ENCODE measurements around the gene CHST15. TPM values are rescaled to one million over a fixed set of nuclear protein-coding genes. Genes with fewer than 3 reads are reported as not detected.
A peak's percentile ranks its signal among the peaks of the same experiment; 100 is the strongest.

CHST15 gene
- total RNA-seq, 2 donors from 2014 or later = 7.5 to 14.9 TPM

DNA sequence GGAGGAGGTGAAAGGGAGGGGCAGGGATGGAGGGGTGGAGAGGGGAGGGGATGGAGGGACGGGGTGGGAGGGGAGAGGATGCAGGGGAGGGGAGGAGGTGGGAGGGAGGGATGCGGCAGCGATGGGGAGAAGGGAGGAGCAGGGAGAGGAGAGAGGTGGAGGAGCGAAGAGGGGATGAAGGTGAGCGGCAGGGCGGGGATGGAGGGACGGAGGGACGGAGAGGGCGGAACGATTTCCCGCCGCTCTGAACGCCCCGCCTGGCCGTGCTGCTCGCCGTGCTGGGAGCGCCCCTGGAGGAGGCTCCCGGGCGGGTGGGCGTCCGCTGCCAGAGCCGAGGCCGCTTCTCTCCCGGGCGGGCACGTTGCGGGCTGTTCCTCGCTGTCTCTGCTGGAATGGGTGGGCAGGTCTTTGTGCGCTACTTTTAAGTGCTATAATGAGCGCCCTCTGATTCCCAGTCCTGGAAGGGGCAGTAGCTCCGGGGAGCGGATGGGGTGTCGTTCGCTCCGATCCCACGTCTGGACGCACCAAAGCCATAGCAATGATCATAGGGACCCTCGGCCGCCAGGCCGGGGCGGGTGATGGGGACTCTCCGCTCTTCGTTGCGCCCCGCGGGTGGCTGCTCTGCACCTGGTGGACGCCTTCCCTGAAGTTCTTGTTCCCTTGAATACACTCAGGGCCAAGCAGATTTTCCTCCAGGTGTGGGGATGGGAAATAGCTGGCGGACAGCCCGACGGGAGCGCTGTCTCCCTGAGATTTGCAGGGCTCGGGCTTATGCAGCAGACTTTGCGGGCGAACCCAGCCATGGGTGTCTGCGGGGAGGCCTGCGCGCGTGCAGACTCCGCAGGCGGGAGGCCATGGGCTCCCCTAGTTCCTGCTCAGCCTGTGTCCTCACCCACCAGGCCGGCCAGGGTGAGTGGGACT, 120.7 kb downstream of the CHST15 start:
- TF ChIP-seq CTCF (conservative IDR thresholded peaks at IDR 0.05) = peak; percentile 61
- Histone ChIP-seq H3K9me3 (ENCODE audit: control insufficient read depth, low read length) (no peaks in the 10 kb centered on the region), H3K4me1 (ENCODE audit: control insufficient read depth, insufficient read depth, low read length) (no peaks in the 10 kb centered on the region), H3K27me3 (ENCODE audit: control insufficient read depth, insufficient read depth, low read length, poor library complexity, severe bottlenecking) (peaks cover 64% of the 10 kb centered on the region), H3K27ac (ENCODE audit: low read depth, low read length) (no peak overlapping the region), H3K4me3 (ENCODE audit: low read length) (peak overlapping the region; percentile 68), H3K9ac (ENCODE audit: extremely low read depth, low read length, poor library complexity, severe bottlenecking) (no peak overlapping the region), H3K36me3 (ENCODE audit: control insufficient read depth, insufficient read depth, low read length) (no peaks in the 10 kb centered on the region)
- WGBS, 2 experiments (ENCODE audit: insufficient coverage in 1 of 2, insufficient read length in 1 of 2) = 9 to 24% methylated on average over 14 to 62 of the region's 62 CpGs
- H3K9me3 Mint-ChIP-seq = no peaks in the 10 kb centered on the region
- H3K27ac Mint-ChIP-seq = no peak overlapping the region
- H3K27me3 Mint-ChIP-seq (ENCODE audit: insufficient read depth) = peaks cover 77% of the 10 kb centered on the region
- peak; percentile 85 for DNase-seq
- H3K4me1 Mint-ChIP-seq = peaks cover 3% of the 10 kb centered on the region
- H3K4me3 Mint-ChIP-seq = peak overlapping the region; percentile 52
- H3K36me3 Mint-ChIP-seq (ENCODE audit: low read depth) = no peaks in the 10 kb centered on the region

GRCh38 chr10:123970927-123971286, 122.5 kb downstream of the CHST15 start:
- Mint-ChIP-seq H3K36me3 (ENCODE audit: low read depth) (no peaks in the 10 kb centered on the region), H3K27ac (no peak overlapping the region), H3K27me3 (ENCODE audit: insufficient read depth) (peaks cover 74% of the 10 kb centered on the region), H3K4me1 (peaks cover 3% of the 10 kb centered on the region), H3K9me3 (no peaks in the 10 kb centered on the region), H3K4me3 (no peak overlapping the region)
- Histone ChIP-seq H3K36me3 (ENCODE audit: control insufficient read depth, insufficient read depth, low read length) (no peaks in the 10 kb centered on the region), H3K9ac (ENCODE audit: extremely low read depth, low read length, poor library complexity, severe bottlenecking) (no peak overlapping the region), H3K4me3 (ENCODE audit: low read length) (no peak overlapping the region), H3K4me1 (ENCODE audit: control insufficient read depth, insufficient read depth, low read length) (no peaks in the 10 kb centered on the region), H3K27ac (ENCODE audit: low read depth, low read length) (no peak overlapping the region), H3K27me3 (ENCODE audit: control insufficient read depth, insufficient read depth, low read length, poor library complexity, severe bottlenecking) (peaks cover 65% of the 10 kb centered on the region), H3K9me3 (ENCODE audit: control insufficient read depth, low read length) (no peaks in the 10 kb centered on the region)
- no peak for TF ChIP-seq CTCF (conservative IDR thresholded peaks at IDR 0.05)
- 84 to 89% methylated on average over 2 to 4 of the region's 4 CpGs for WGBS, 2 experiments (ENCODE audit: insufficient coverage in 1 of 2, insufficient read length in 1 of 2)
- DNase-seq = no peak

- no peak for TF ChIP-seq CTCF (conservative IDR thresholded peaks at IDR 0.05)
- no peaks in the 10 kb centered on the region for H3K9me3 ChIP-seq (ENCODE audit: control insufficient read depth, low read length)
- no peaks in the 10 kb centered on the region for H3K4me1 ChIP-seq (ENCODE audit: control insufficient read depth, insufficient read depth, low read length)
- Mint-ChIP-seq H3K9me3 (no peaks in the 10 kb centered on the region), H3K36me3 (ENCODE audit: low read depth) (no peaks in the 10 kb centered on the region), H3K27ac (no peak overlapping the region), H3K4me1 (peaks cover 3% of the 10 kb centered on the region), H3K4me3 (no peak overlapping the region), H3K27me3 (ENCODE audit: insufficient read depth) (peaks cover 72% of the 10 kb centered on the region)
- 57 to 77% methylated on average over 7 to 25 of the region's 25 CpGs for WGBS, 2 experiments (ENCODE audit: insufficient coverage in 1 of 2, insufficient read length in 1 of 2)
- peak; percentile 69 for DNase-seq
- H3K4me3 ChIP-seq (ENCODE audit: low read length) = no peak overlapping the region
- no peaks in the 10 kb centered on the region for H3K36me3 ChIP-seq (ENCODE audit: control insufficient read depth, insufficient read depth, low read length)
- H3K27me3 ChIP-seq (ENCODE audit: control insufficient read depth, insufficient read depth, low read length, poor library complexity, severe bottlenecking) = peaks cover 65% of the 10 kb centered on the region
- H3K27ac ChIP-seq (ENCODE audit: low read depth, low read length) = no peak overlapping the region
- H3K9ac ChIP-seq (ENCODE audit: extremely low read depth, low read length, poor library complexity, severe bottlenecking) = no peak overlapping the region
Measured at GRCh38 chr10:123970207-123970926, 123.0 kb downstream of the CHST15 start.
